Measurements from ENCODE around the gene FBXO31.
A peak's percentile ranks its signal among the peaks of the same experiment; 100 is the strongest.

FBXO31 gene

DNA sequence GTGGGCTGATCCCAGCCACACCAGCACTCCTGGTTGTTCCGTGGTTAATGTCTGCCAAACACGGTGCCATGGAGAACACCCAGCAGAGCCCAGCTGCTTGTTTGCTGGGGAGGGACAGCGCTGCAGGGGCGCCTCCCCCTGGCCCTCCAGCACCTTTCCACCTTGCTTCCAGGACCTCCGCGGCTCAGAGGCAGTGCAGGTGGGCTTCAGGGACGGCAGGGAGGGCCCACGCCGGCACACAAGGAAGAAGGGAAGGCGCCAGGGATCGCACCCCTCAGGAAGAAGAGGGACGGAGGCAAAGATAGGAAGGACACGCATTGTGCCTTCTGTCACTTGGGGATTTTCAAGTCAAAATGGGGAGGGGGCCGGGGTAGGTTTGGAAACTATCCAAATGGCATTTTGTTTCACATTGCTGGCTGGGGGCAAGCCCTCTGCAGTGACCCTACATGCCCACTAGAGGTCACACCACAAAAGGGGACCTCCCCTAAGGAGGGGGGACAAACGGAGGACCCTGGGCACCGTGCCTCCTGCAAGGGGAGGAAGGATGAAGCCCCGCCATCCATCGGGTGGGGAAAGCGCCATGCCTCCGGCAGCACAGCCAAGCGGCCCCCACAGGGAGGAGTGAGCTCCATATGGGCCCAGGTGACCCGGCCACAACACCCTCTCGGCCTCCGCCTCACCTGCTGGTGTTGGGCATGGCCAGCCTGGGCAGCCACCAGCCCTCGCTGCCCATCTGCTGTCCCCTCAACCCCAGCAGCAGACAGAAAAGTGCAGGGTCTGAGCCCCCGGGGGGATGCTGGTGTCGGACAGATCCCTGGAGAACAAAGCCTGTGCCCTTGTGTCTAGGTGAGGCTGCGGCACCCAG lies 58.9 kb downstream of the FBXO31 start:
- no peak for DNase-seq

DNA sequence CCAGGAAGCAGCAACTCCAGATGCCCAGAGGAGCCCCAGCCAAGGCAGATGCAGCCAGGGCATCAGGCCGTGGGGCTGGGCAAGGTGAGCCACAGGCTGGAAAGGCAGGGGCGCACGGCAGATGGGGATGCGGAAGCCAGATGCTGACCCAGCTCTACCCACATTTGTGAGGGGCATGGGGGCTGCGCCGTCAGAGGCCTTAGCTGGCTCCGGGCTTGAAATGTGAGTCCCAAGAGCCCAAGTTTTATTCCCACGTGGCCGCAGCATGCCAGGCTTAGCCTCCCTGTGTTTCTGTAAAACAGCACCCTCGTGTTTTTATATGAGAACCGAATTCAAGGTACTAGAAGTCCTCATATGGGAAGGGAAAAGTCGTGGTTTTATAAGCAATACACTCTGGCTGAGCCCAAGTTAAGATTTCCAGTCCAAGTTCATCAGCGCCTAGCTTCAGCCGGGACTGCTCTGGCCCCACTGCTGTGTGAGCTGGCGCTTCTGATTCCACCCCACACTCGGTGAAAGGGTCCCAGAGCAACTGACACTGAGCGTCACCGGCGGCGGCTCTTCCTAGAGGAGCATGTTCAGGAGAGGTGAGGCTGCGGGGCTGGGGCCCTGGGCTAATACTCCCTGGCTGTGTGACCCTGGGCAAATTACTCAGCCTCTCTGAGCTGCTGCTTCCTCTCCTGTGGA lies 59.7 kb downstream of the FBXO31 start:
- DNase-seq, result no peak

- DNase-seq, result no peak
These were observed 60.5 kb downstream of the FBXO31 start for GRCh38 chr16:87322833-87323726.

DNA sequence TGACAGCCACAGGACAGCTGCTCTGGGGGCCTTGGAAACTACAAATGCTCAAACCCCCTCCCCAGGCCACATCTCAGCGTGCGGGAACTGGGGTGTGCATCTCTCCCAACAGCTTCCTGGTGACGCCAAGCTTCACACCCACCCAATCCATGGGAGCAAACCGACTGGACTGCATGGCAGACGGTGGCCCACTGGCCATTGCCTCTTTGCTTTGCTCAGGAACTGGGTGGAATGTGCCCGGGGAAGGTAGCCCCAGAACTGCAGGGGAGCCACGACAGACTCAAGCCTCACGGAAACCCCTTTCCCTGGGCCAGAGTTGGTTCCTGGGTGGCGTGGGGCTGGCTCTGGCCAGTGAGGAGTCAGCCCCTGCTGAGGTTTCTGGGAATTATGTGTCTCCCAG lies 61.2 kb downstream of the FBXO31 start:
- DNase-seq, result no peak

DNA sequence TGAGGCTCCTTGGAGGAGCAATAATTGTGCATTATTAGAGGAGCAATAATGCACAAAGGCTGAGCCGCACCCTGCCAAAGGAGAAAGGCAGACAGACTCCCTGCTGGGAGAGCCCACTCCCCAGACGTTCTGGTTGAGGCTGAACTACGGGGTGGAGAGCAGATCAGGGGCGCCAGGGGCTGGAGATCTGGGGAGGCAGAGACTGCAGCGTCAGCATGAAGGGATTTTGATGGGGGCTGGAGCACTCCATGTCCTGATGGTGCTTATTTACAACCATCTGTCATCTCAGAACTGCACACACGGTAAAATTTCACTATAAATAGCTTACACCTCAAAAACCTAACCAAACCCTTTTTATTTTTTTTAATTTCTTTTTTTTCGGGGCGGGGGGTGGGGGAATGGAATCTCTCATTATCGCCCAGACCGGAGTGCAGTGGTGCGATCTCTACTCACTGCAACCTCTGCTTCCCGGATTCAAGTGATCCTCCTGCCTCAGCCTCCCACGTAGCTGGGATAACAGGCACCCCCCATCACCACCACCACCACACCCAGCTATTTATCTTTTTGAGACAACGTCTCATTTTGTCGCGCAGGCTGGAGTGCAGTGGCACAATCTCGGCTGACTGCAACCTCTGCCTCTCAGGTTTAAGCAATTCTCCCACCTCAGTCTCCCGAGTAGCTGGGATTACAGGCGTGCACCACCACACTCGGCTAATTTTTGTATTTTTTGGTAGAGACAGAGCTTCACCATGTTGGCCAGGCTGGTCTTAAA lies 62.1 kb downstream of the FBXO31 start:
- DNase-seq, result no peak

GRCh38 chr16:87320510-87321227 lies 62.9 kb downstream of the FBXO31 start:
- DNase-seq, result no peak

GRCh38 chr16:87319997-87320491 lies 63.5 kb downstream of the FBXO31 start:
- no peak for DNase-seq

- DNase-seq, result no peak
These were observed 64.6 kb downstream of the FBXO31 start for GRCh38 chr16:87319011-87319410.

DNA sequence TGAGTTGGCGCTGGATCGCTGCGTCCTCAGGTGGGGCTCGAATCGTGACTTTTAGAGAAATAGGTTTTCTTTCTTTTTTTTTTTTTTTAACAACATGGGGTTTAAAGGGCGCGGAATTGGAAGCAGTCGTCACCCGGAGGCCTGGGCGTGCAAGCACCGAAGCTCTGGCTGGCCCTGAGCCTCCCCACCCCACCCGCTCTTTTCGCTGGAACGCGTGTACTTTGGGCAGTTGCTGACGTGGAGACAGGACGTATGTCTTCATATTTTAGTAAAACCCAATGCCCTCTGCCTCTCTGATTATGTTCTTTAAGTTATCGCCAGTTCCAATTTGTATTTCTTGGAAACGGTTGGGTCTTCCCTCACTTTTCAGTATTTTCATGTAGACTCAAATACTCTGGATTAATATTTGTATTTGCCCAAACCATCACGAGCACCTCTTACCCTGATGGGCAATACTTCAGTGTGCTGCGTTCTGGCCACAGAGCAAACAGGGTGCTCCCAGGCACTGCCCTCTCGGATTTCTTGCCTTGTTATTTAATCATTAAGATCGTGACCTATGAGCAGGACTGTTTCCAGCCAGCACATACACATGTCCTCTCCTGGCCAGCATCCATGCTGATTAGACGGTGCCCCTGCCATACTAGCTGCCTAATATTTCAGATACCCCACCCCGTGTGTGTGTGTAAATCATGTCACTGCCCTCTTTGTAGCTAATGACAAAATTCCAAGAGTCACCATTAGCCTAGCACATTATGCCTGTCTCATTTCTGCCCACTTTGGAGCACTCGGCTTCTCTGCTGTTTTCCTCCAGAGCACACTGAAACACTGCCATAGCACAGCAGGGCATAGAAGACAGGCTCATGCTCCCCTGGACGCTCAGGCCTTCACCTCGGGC lies 65.6 kb downstream of the FBXO31 start:
- no peak for DNase-seq

GRCh38 chr16:87316923-87317749 lies 66.4 kb downstream of the FBXO31 start, which contains the start of gene C16orf95:
Gene C16orf95, minus strand, starts transcription at chr16:87317392. Its CDS starts 150 bp downstream, at chr16:87317242.
- DNase-seq, result peak; percentile 82

GRCh38 chr16:87316450-87316922 lies 67.1 kb downstream of the FBXO31 start:
- no peak for DNase-seq

- no peak for DNase-seq
These were observed 68.6 kb downstream of the FBXO31 start for GRCh38 chr16:87314990-87315420.

DNA sequence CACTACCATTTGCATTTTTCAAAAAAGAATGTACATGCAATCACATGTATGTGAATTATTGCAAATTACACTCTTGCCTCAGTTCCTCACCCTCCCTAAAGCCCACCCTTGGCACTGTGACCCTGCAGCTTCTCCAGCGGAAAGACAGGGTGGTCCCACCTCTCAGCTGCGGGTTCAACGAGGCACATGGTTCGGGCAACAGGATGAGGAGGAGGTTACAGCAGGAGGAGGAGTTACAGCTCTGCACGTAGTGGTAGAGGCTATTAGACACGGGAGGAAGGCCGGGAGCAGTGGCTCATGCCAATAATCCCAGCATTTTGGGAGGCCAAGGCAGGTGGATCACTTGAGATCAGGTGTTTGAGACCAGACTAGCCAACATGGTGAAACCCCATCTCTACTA lies 71.6 kb downstream of the FBXO31 start:
- no peak for DNase-seq

- no peak for DNase-seq
These were observed 72.2 kb downstream of the FBXO31 start for GRCh38 chr16:87311387-87311786.

- no peak for DNase-seq
These were observed 73.0 kb downstream of the FBXO31 start for GRCh38 chr16:87310610-87311009.

- DNase-seq, result no peak
These were observed 73.7 kb downstream of the FBXO31 start for GRCh38 chr16:87309620-87310525.

- DNase-seq, result no peak
These were observed 74.8 kb downstream of the FBXO31 start for GRCh38 chr16:87308826-87309225.

GRCh38 chr16:87306516-87306915 lies 77.1 kb downstream of the FBXO31 start:
- no peak for DNase-seq

All from NCI-H510A (cell line).